GM18520 (cell line): ENCODE results near the gene C2orf78.
"Not testable (repeated sequence)": the region's sequence is repeated elsewhere in the genome, so short reads cannot be mapped to it uniquely, and the experiment has no call there.

Experiments
- ATAC-seq: cut with Tn5 transposase; IDR thresholded peaks from one replicate; pipeline ENCODE4 v1.9.1; 2021; ENCODE audit not compliant: unreplicated experiment

C2orf78 gene

DNA sequence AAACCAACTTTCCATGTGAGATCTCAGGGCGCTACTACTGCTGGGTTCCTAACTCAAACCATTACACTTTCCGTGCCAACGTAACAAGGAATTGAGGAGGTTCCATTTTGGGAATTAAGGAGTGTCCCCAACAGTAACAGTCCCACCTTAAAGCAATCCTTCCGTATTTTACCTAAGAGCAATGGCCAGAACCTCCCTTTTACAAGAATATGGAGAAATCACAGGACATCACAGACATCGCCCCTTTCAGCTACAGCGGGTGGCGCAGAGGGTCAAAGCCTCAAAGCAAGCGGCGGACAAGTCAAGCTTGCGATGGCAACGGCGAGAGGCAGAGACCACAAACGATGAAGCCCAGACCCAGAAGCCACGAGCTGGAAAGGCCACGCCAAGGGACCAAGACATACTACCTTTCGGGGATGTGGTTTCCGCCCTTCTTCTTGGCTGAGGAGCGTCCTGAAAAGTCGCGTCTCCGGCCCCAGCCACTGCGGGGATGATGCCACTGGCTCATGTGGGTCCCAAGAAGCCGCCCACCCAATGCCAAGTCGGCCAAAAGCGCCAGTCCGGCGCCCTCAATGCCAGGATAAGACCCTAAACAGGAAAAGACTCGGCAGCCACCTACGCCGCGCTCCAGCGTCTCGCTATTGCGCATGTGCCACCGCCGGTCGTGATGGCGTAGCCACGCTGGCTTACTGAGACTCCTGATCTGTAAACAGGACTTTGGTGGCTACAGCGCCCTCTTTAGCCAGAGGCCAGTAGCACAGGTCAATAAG lies 4.3 kb upstream of the C2orf78 start, which contains the start of gene DUSP11:
Gene DUSP11, minus strand, starts transcription at position 637 of the 770 bp plus-strand sequence. Its CDS starts 129 bp downstream, at position 508.
- peak; percentile 100 for ATAC-seq

DNA sequence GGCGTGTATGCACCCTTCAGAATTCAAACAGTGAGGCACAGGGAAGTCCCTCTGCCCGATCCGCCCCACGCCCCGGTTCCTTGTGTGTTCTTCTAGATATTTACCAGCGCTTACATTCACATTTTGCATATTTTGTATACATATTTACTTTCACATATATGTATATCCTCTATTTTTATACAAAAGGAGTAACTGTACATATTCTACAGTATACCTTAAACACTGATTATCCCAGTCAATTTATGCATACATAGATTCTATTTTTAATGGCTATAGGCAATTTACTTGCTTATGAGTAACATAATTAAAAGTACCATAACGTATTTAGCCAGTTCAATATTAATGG lies 3.8 kb upstream of the C2orf78 start:
- no peak for ATAC-seq

DNA sequence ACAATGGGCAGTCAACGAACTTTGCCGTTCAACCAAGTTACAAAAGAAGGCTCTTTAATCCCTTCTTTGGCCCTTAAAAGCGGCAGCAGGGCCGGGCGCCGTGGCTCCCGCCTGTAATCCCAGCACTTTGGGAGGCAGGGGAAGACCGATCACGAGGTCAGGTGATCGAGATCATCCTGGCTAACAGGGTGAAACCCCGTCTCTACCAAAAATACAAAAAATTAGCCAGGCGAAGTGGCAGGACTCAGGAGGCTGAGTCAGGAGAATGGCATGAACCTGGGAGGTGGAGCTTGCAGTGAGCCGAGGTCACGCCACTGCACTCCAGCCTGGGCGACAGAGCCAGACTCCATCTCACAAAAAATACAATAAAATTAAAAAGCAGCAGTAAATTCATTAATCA lies 581 bp upstream of the C2orf78 start:
- not testable (repeated sequence) for ATAC-seq

DNA sequence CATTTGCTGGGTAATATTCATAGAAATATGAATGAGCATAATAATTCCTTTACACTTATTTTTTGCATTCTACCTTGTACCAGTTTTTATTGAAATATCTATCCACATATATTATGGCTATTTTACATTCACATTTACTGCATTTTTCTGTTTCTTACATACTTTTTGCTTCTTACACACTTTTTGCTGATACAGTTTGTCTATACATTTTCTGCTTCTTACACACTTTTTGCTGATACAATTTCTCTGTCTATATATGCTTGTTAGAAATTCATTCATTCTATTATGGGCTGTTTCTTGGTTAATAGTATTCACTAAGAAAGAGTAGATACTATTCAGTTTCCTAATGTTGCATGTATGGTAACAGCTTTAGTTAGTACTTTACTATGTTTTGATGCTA lies 27.9 kb downstream of the C2orf78 start:
- ATAC-seq = no peak

DNA sequence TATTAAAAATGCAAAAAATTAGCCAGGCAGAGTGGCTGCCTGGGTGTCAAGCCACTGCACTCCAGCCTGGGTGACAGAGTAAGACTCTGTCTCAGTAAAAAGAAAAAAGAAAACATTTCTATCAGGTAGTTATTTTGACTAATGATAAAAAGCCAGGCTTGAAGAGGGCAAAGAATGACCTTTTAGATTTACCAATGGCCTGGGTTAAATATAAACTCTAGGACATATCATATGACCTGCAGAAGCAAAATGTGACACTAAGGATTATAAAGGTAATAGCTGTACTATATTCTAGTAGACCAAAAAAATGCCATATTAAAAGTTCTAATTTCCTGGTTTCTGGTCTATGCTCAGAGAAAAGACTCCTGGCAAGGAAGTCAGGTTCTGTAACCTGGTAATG lies 28.7 kb downstream of the C2orf78 start:
- ATAC-seq = no peak

- ATAC-seq = no peak
Observed at GRCh38 chr2:73818296-73818695, 34.3 kb downstream of the C2orf78 start.

GRCh38 chr2:73821227-73821626 lies 37.2 kb downstream of the C2orf78 start:
- ATAC-seq = peak; percentile 69

- no peak for ATAC-seq
Observed at GRCh38 chr2:73821669-73822068, 37.7 kb downstream of the C2orf78 start.

GRCh38 chr2:73822276-73822675 lies 38.3 kb downstream of the C2orf78 start:
- peak; percentile 65 for ATAC-seq

DNA sequence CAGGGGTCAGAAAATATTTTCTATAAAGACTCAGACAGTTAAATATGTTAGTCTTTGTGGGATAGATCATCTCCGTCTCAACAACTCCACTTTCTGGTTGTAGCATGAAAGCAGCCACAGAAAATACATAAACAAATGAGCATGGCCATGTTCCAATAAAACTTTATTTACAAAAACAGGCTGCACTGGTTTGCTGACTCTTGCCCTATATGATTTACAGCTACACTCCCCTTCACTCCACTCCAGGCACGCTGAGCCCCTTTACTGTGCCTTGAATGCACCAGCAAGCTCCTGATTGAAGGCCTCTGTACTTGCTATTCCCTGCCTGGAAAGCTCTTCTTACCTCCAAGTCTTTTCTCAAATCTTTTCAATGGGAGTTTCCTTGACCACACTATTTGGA lies 39.0 kb downstream of the C2orf78 start:
- ATAC-seq = no peak

- ATAC-seq = no peak
Observed at GRCh38 chr2:73823416-73823815, 39.4 kb downstream of the C2orf78 start.

DNA sequence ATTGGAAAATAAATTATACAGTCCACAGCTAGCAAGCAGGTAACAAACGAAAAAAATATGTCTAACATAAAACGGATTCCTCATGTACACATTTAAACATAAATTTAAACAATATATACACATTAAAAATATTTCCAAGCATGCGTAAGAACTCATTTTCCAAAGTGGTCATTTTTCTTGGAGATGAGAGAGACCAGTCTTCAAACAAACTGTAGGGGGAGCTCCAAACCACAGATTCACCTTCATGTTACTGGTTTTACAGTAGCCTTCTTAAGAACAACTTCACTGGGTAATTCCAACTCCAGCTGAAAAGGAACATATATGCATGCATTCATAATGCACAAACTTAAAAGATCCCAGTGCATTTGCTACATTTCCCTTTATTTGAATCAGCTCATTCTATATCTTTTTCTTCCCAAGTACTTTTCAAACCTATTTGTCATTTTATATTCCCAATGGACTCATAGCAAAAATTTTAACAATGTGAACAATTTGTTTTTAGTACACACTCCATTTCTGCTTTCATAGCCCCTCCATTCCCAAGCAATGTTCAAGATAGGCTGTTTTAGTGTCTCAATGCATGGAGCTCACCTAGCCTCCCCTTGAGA lies 40.0 kb downstream of the C2orf78 start:
- no peak for ATAC-seq

DNA sequence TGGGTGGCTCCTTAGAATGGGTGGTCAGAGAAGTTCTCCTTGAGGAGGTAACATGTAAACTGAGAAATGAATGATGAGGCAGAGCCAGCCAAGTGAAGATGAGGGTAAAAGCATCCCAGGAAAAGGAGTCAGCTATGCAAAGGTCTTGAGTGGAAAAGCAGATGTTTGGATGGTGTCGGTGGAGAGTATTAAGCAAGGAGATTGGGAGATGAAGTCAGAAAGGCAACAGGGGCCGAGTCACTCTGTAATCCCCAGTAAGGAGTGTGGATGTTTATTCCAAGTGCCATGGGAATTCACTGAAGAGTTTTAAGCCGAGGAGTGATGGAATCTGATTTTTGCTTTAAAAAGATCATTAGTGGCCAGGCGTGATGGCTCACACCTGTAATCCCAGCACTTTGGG lies 41.4 kb downstream of the C2orf78 start:
- no peak for ATAC-seq

GRCh38 chr2:73827018-73827417 lies 43.0 kb downstream of the C2orf78 start:
- ATAC-seq = no peak

DNA sequence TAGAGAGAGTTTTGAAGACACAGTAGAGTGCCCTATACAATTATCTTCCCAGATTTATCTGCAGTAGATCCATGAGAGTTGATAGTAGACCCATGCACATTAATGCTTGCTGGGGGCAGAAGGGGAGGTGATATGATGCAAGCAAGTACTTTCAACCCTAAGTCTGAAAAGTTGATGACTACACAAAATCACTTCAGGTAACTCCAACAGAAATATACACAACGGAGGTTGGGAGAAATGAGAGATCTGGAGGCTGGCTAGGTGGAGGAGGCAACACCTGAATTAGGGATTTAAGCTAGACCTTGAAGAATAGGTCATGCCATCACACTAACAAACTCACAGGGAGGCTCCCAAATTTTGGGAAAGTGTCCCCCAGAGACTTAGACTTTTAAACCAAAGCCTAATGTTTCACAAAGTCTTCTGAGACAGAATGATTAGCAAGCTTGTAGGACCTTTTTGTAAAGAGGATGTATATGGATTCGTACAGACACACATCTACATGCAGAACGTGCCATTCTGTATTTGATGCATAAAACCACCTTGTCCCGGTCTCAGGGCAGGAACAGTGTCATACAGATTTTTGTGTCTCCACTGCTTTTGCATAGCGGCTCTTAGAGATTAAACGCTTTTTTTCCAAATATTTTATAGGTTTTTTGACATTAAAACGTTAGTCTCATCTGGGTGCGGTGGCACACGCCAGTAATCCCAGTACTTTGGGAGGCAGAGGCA lies 43.8 kb downstream of the C2orf78 start:
- no peak for ATAC-seq

GRCh38 chr2:73828389-73828817 lies 44.4 kb downstream of the C2orf78 start:
- no peak for ATAC-seq

- peak; percentile 66 for ATAC-seq
Observed at GRCh38 chr2:73828818-73829570, 45.0 kb downstream of the C2orf78 start, which contains the start of gene STAMBP. STAMBP (plus strand) TSS chr2:73828961; CDS start chr2:73830857, 1,896 bp downstream.

DNA sequence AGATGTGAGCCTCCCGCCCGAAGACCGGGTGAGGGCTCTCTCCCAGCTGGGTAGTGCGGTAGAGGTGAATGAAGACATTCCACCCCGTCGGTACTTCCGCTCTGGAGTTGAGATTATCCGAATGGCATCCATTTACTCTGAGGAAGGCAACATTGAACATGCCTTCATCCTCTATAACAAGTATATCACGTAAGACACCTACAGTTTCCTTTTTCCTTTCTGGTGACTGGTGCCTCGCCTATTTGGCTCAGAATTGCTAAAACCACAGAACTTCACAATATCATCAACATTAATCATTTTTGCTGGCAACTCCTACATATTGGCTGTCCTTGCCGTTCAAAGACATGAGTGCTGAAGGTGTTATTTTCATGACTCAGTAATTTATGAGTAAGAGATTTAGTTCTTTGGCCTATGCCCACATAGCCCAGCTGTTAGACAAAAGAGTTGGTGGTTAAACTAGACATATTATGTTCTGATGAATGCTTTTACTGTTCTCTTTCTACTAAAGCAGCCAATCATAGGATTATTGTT lies 47.0 kb downstream of the C2orf78 start:
- ATAC-seq = no peak

DNA sequence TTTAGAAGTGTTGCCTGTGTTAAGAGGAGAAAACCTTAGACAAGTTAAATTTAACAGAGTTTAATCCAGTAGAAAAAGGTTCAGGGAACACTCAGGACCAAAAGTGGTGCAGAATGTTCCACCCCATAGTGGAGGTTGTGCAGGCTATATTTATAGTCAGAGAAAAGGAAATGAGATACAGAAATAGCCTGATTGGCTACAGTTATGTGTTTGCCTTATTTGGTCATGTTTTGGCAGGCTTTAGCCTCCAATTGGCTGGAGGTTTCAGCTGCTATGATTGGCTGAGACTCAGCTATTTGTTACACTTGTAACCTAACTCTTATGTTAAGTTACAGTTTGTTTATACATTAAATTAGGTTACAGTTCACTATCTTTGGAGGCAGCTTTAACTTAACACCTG lies 48.9 kb downstream of the C2orf78 start:
- ATAC-seq = no peak

GRCh38 chr2:73836141-73836943 lies 52.4 kb downstream of the C2orf78 start:
- no peak for ATAC-seq
